Heart right ventricle (tissue), 16 donors: ENCODE results near the gene SOAT2. TPM values are rescaled to one million over a fixed set of nuclear protein-coding genes. Genes with fewer than 3 reads are reported as not detected.

ENCODE experiments used
- ATAC-seq, 8 donors: fragments of 200-7000 bp; cut with Tn5 transposase; one replicate each; pipeline ENCODE4 v1.9.1; 2020; ENCODE audit warnings: mild to moderate bottlenecking in 8 of 8, moderate library complexity in 8 of 8, moderate number of reproducible peaks in 1 of 8
- DNase-seq, 2 donors: peaks; one replicate each; pipeline ENCODE4 v3.0.0-alpha.2; 2020
- H3K27ac ChIP-seq, 10 donors: fragments of 200-600 bp; sonication (generic) in 2 of 10; one replicate each; pipeline versions ENCODE4 v1.5.0 to v1.8.0; 2020 to 2022; ENCODE audit warnings: mild to moderate bottlenecking in 3 of 10
- H3K27me3 ChIP-seq, 7 donors: fragments of 200-600 bp; one replicate each; pipeline ENCODE4 v1.8.0; 2021 to 2022; ENCODE audit warnings: mild to moderate bottlenecking in 2 of 7
- H3K36me3 ChIP-seq, 9 donors: fragments of 200-600 bp; sonication (generic) in 1 of 9; one replicate each; pipeline versions ENCODE4 v1.5.0 to v1.8.0; 2020 to 2022; ENCODE audit warnings: mild to moderate bottlenecking in 2 of 9
- H3K4me1 ChIP-seq, 9 donors: fragments of 200-600 bp; sonication (generic) in 1 of 9; one replicate each; pipeline versions ENCODE4 v1.5.0 to v1.8.0; 2020 to 2022; ENCODE audit warnings: mild to moderate bottlenecking in 4 of 9
- H3K4me3 ChIP-seq, 10 donors: fragments of 200-600 bp; sonication (generic) in 2 of 10; one replicate each; pipeline versions ENCODE4 v1.5.0 to v1.8.0; 2020 to 2022; ENCODE audit warnings: mild to moderate bottlenecking in 7 of 10, moderate library complexity in 2 of 10
- H3K9me3 ChIP-seq, 11 donors: fragments of 200-600 bp in 10 of 11; sonication (generic) in 2 of 11; one replicate each; pipeline versions ENCODE4 v1.5.0 to v1.8.0; 2013 to 2022; ENCODE audit warnings: mild to moderate bottlenecking in 2 of 11, control low read depth in 1 of 11, moderate library complexity in 1 of 11
- WGBS, 2 donors: extraction: QIAGEN DNeasy Blood & Tissue Kit; methylation state at CpG; one replicate each; pipeline ENCODE4 v1.1.7; 2013; ENCODE audit warnings: inconsistent platforms in 1 of 2; 5-methylcytosine and 5-hydroxymethylcytosine counted together
- intact Hi-C, 10 donors: fragments of 100-400 bp; cut with DNase I; formaldehyde crosslinking; loops; one replicate each; pipeline versions ENCODE4 v1.11.1 to v1.14.2; 2022
- polyA plus RNA-seq, 2 donors: library from polyadenylated mRNA; stranded (reverse); fragments of 200-250 nt; gene quantifications; one replicate each; pipeline ENCODE4 v1.2.3, GENCODE V29; 2013
- total RNA-seq, 10 donors: library from RNA; stranded (reverse); fragmentation: NEBNext Ultra II Directional in 3 of 10; extraction: Animal tissue kit (Norgen Biotek cat#: 25700) in 3 of 10; gene quantifications; one replicate each; pipeline versions ENCODE4 v1.2.1 to v1.2.4, GENCODE V29; 2021 to 2023
- TF ChIP-seq, protein P1 (sequence below), 9 donors: fragments of 200-600 bp; sonication (generic) in 2 of 9; IDR thresholded peaks; one replicate each; pipeline versions ENCODE4 v1.5.0 to v1.8.0; 2021 to 2022; ENCODE audit warnings: antibody characterized with exemption in 9 of 9, mild to moderate bottlenecking in 5 of 9, moderate library complexity in 1 of 9
- donor health status: Arrhythmogenic right ventricular cardiomyopathy.
- donor health status: ischemic (EF 13 %, LVEDD 7.1; RV severe dilation, severe dysfunction).
- donor health status: healthy with polysubstance abuse.
- donor health status: DM: no; HTN: yes; CAD: no.
- donor health status: DM: no; HTN: no; CAD: no.
- donor health status: ischemic (EF 25% LVEDD 6.9; RV normal size, moderate dysfunction).
- donor health status: ischemic (EF 25% LVEDD 5.7; RV mildly dilated, moderate dysfunction).
- donor health status: healthy.
- donor health status: DM: yes; HTN: yes; CAD: no.
- donor health status: Ischemic cardiomyopathy.
- donor health status: ischemic (EF 35%, LVEDD 5.7; RV mildly dilated, moderate dysfunction).
- donor health status: nonischemic (EF 11% LVEDD 7.7; RV severe dilation, severe dysfunction).
- donor health status: DM: yes; HTN: yes; CAD: no.
- donor health status: PGD.
- donor health status: ischemic (EF 29% LVEDD 5.4; RV normal size, mild dysfunction).
- donor health status: nonischemic (EF 23%, LVEDD 6.1; RV moderate dilation, normal function).

SOAT2 gene
- total and polyA plus RNA-seq, 12 donors, result 0.03 TPM; not detected in 11

DNA sequence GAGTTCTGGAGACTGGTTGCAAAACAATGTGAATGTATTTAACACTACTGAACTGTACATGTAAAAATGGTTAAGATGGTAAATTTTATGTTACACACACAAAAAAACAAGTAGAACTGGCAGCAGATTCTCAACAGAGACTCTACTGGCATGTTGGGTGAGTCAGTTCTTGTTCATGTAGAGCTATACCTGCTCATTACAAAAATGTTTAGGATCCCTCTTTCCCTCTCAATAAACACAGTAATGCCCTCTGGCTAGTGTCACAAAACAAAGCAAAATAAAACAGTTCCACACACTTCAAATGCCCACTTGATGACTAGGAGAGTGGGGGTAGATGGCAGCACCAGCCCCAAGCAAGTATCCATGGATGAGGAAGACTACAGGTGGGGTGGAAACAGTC, 63.6 kb downstream of the SOAT2 start:
- no peak overlapping the region for H3K4me3 ChIP-seq
- peaks cover 0 to 62% (median 9%) of the 10 kb centered on the region in 9 donors for H3K36me3 ChIP-seq
- TF ChIP-seq, protein P1, sequence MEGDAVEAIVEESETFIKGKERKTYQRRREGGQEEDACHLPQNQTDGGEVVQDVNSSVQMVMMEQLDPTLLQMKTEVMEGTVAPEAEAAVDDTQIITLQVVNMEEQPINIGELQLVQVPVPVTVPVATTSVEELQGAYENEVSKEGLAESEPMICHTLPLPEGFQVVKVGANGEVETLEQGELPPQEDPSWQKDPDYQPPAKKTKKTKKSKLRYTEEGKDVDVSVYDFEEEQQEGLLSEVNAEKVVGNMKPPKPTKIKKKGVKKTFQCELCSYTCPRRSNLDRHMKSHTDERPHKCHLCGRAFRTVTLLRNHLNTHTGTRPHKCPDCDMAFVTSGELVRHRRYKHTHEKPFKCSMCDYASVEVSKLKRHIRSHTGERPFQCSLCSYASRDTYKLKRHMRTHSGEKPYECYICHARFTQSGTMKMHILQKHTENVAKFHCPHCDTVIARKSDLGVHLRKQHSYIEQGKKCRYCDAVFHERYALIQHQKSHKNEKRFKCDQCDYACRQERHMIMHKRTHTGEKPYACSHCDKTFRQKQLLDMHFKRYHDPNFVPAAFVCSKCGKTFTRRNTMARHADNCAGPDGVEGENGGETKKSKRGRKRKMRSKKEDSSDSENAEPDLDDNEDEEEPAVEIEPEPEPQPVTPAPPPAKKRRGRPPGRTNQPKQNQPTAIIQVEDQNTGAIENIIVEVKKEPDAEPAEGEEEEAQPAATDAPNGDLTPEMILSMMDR (IDR thresholded peaks at IDR 0.05), result no peak
- DNase-seq (no peak), ATAC-seq (no peak)
- no peaks in the 10 kb centered on the region for H3K4me1 ChIP-seq
- no peaks in the 10 kb centered on the region for H3K27me3 ChIP-seq
- H3K9me3 ChIP-seq, result no peaks in the 10 kb centered on the region
- H3K27ac ChIP-seq, result no peak overlapping the region
- intact Hi-C loops, result no loop called here

DNA sequence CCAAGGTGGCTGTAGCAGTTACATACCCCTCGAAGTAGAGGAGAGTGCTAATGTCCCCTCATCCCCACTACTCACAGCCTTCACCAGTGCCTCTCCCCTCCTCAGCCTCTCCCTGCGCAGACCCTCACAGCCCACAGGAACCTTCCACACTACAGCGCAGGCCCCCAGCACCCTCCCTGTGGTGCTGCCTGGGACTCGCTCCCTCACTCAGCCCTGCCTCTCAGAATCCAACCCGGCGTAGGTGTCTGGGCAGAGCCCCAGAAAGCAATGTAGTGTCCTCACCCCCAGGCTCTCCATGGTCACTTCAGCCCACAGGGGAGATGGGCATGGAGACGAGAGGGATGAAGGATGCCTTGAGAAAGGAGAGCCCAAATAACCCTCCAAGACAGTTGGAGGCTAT, 66.4 kb downstream of the SOAT2 start:
- peaks cover 0 to 2% (median 0%) of the 10 kb centered on the region in 9 donors for H3K4me1 ChIP-seq
- 96 to 97% methylated on average over 7 of the region's 7 CpGs for WGBS, 2 donors
- H3K9me3 ChIP-seq, result no peaks in the 10 kb centered on the region
- intact Hi-C loops, result loop anchor here in 1 of 10 donors (10.0 kb wide), 1 partner anchor 55 kb away; no protein-coding TSS in a partner anchor
- DNase-seq, result no peak
- TF ChIP-seq, protein P1 (IDR thresholded peaks at IDR 0.05), result no peak
- no peak overlapping the region for H3K27ac ChIP-seq
- H3K4me3 ChIP-seq, result no peak overlapping the region
- no peaks in the 10 kb centered on the region for H3K27me3 ChIP-seq
- peak in 2 of 8 donors; percentile 17 to 28 for ATAC-seq
- peaks cover 0 to 66% (median 9%) of the 10 kb centered on the region in 9 donors for H3K36me3 ChIP-seq

DNA sequence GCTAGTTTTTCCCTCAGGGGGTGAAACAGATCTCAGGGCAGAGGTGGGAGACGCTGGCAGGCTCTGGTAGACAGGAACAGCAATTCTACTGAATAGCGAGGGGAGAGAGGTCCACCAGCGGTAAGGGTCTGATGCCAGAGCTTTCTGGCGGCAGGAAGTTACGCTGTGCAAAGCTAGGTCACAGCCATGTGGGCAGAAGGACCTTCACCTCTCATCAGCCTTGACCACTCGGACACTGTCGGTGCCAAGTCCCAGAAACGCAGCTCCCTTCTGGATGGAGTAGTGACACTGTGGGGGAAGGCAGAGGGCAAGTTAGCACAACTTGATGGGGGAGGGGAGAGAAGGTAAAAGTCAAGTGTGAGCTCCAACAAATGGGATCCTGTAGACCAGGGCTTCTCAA, 66.9 kb downstream of the SOAT2 start:
- no peak for DNase-seq
- peaks cover 0 to 8% (median 4%) of the 10 kb centered on the region in 9 donors for H3K4me1 ChIP-seq
- H3K27me3 ChIP-seq, result no peaks in the 10 kb centered on the region
- H3K4me3 ChIP-seq, result no peak overlapping the region
- peaks cover 0 to 66% (median 9%) of the 10 kb centered on the region in 9 donors for H3K36me3 ChIP-seq
- no peak overlapping the region for H3K27ac ChIP-seq
- WGBS, 2 donors, result 93 to 97% methylated on average over 8 of the region's 8 CpGs
- H3K9me3 ChIP-seq, result no peaks in the 10 kb centered on the region
- TF ChIP-seq, protein P1 (IDR thresholded peaks at IDR 0.05), result no peak
- ATAC-seq, result no peak
- intact Hi-C loops, result loop anchor here in 1 of 10 donors (10.0 kb wide), 1 partner anchor 55 kb away; no protein-coding TSS in a partner anchor

DNA sequence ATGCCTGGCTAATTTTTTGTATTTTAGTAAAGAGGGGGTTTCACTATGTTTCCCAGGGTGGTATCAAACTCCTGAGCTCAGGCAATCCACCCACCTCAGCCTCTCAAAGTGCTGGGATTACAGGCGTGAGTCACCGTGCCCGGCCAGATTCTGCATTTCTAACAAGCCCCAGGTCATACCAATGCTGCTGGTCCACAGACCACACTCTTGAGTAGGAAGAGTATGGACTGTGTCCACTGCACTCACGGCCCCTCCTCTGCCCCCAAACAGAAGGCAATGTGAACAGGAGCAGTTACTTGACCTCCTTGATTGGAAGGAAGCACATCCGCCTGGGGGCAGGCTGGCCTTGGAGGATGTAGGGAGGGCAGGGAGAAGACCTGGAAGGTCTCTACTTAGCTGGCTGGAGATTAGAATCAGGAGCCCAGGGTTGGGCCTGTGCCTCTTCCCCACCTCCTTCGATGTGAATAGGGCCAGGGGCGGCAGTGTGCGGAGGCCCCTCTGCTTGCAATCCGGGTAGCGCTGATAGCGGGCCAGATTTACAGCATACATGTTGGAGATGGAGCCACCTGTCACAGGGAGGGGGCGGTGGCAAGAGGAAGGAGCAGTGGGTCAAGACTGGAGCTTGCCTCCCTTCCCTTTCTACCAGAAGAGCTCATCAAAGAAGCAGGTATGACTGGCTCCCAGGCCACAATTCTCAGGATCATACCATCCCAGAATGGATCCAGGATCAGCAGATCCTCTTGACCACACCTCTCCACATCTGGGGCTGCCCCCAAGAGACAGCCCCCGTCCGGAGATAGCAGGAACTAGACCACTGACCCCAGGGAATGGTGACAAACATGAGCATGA, 67.8 kb downstream of the SOAT2 start:
- DNase-seq (no peak), ATAC-seq (peak in 2 of 8 donors; percentile 10 to 27)
- WGBS, 2 donors, result 82 to 83% methylated on average over 14 of the region's 14 CpGs
- peaks cover 0 to 9% (median 5%) of the 10 kb centered on the region in 9 donors for H3K4me1 ChIP-seq
- intact Hi-C loops, result loop anchor here in 1 of 10 donors (10.0 kb wide), 1 partner anchor 56 kb away; no protein-coding TSS in a partner anchor
- H3K4me3 ChIP-seq, result no peak overlapping the region
- H3K9me3 ChIP-seq, result no peaks in the 10 kb centered on the region
- TF ChIP-seq, protein P1 (IDR thresholded peaks at IDR 0.05), result no peak
- peaks cover 0 to 66% (median 9%) of the 10 kb centered on the region in 9 donors for H3K36me3 ChIP-seq
- no peaks in the 10 kb centered on the region for H3K27me3 ChIP-seq
- H3K27ac ChIP-seq, result no peak overlapping the region
